Kidney epithelial cell (primary cell): ENCODE measurements around the gene PHF20. TPM values are rescaled to one million over a fixed set of nuclear protein-coding genes. Genes with fewer than 3 reads are reported as not detected.

ENCODE experiments used
- DNase-seq: peaks from one replicate; pipeline ENCODE4 v3.0.0-alpha.2; 2010; ENCODE audit warnings: low read depth
- H3K27me3 ChIP-seq: 2 replicates; pipeline ENCODE4 v1.6.0; 2011; ENCODE audit warnings: low read length; ENCODE audit not compliant: control insufficient read depth, insufficient read depth
- H3K36me3 ChIP-seq: 2 replicates; pipeline ENCODE4 v1.5.1; 2011; ENCODE audit warnings: low read length; ENCODE audit not compliant: control insufficient read depth, insufficient read depth
- H3K4me3 ChIP-seq: 2 replicates; pipeline ENCODE4 v1.5.1; 2011; ENCODE audit warnings: low read depth, mild to moderate bottlenecking, control low read depth, low read length
- CTCF ChIP-seq: IDR thresholded peaks from 2 replicates; pipeline ENCODE4 v1.5.1; 2011; ENCODE audit warnings: mild to moderate bottlenecking, moderate library complexity, low read length, control low read depth, inconsistent platforms; ENCODE audit not compliant: insufficient read depth, poor library complexity, severe bottlenecking
- total RNA-seq: library from RNA; depleted of rRNA; stranded (reverse); fragments of >200 nt; gene quantifications from 2 replicates; pipeline ENCODE4 v1.2.3, GENCODE V29; 2015

PHF20 gene
- total RNA-seq, 1 donor from 2014 or later = 39.0 TPM

GRCh38 chr20:35967979-35968640 lies 196.3 kb downstream of the PHF20 start, which contains the start of gene CNBD2:
Gene CNBD2 (plus strand): TSS chr20:35968590. CDS start chr20:35968763, 173 bp downstream.
- Histone ChIP-seq H3K27me3 (peaks cover 2% of the 10 kb centered on the region), H3K4me3 (no peak within 1 kb of the TSS), H3K36me3 (no peaks in the 10 kb centered on the region)
- TF ChIP-seq CTCF = no peak
- DNase-seq = no peak

GRCh38 chr20:35968930-35969329 lies 197.1 kb downstream of the PHF20 start:
- Histone ChIP-seq H3K36me3 (no peaks in the 10 kb centered on the region), H3K4me3 (no peak overlapping the region), H3K27me3 (peaks cover 2% of the 10 kb centered on the region)
- TF ChIP-seq CTCF = no peak
- no peak for DNase-seq

GRCh38 chr20:35971981-35972380 lies 200.2 kb downstream of the PHF20 start:
- H3K36me3 ChIP-seq = no peaks in the 10 kb centered on the region
- DNase-seq = no peak
- no peak overlapping the region for H3K4me3 ChIP-seq
- no peak for TF ChIP-seq CTCF
- H3K27me3 ChIP-seq = peaks cover 2% of the 10 kb centered on the region

GRCh38 chr20:35972462-35972861 lies 200.6 kb downstream of the PHF20 start:
- TF ChIP-seq CTCF = no peak
- Histone ChIP-seq H3K4me3 (no peak overlapping the region), H3K27me3 (peaks cover 2% of the 10 kb centered on the region), H3K36me3 (no peaks in the 10 kb centered on the region)
- DNase-seq = no peak

- no peak overlapping the region for H3K4me3 ChIP-seq
- no peaks in the 10 kb centered on the region for H3K36me3 ChIP-seq
- no peaks in the 10 kb centered on the region for H3K27me3 ChIP-seq
- DNase-seq = no peak
- no peak for TF ChIP-seq CTCF
Observed at GRCh38 chr20:35974256-35974655, 202.4 kb downstream of the PHF20 start.
